Occipital lobe (tissue), 2 donors: ENCODE measurements around the gene UQCRC1. TPM values are rescaled to one million over a fixed set of nuclear protein-coding genes. Genes with fewer than 3 reads are reported as not detected.

Experiments used
- DNase-seq: peaks from one replicate; lab custom pipeline; 2025; lab: John Stamatoyannopoulos, UW
- total RNA-seq: library from RNA; depleted of rRNA; stranded (reverse); fragments of >200 nt; gene quantifications from one replicate; pipeline ENCODE4 v1.2.3, GENCODE V29; 2014

UQCRC1 gene
- 124 TPM for total RNA-seq

- peak; percentile 83 for DNase-seq
These were observed at the start of gene UQCRC1 for GRCh38 chr3:48609088-48610005. Gene UQCRC1 (minus strand): TSS chr3:48609646. CDS start chr3:48609620, 26 bp downstream.

DNA sequence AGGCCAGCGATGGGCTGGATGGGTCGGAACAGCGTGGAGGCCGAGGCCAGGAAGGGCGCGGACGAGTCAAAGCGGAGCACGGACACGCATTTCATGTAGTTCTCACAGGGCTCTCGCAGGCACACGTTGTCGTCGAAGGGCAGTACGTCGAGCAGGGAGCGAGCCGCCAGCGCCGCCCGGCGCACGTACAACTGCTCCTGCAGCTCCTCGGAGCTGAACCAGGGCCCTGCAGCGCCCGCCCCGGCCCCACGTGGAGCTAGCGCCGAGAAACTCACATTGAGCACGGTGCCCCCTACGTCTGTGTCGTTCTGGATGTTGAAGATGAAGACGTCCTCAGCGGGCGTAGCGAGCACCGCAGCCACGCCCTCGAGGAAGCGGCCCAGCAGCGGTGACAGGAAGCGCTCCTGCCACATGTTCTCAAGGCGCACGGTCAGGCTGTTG lies 47.4 kb upstream of the UQCRC1 start:
- DNase-seq: no peak

DNA sequence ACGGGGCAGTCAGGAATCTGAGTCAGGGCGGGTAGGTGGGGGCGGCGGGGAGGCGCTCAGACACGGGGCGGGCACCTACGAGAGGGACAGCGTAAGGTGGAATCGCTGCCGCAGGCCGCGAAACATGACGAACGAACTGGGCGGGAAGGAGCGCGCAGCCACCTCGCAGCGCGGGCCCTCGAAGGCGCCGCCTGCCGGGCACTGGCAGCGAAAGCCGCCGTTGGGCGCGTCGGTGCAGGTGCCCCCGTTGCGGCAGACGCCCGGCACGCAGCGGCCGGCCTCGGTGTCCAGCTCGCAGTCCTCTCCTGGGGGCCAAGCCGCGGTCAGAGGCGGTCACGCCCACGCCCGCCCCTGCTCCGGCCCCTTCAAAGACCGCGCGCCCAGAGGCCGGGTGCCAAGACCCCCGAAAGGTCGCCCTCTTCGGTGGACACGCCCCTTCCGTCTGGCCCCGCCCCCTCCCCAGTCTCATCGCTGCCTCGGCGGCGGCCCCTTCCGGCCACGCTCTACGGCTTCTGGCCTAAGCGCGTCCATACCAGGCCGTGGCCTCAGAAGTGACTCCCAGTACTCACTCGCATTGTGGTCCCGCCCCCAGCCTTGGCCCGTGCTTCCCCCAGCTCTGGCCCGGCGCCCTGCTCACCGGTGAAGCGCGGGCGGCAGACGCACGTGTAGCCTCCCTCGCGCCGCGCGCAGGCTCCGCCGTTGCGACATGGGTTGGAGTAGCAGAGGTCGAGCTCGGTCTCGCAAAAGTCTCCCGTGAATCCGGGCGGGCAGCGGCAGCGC lies 46.8 kb upstream of the UQCRC1 start:
- DNase-seq: no peak

GRCh38 chr3:48655606-48656005 lies 46.2 kb upstream of the UQCRC1 start:
- DNase-seq: no peak

GRCh38 chr3:48655063-48655462 lies 45.6 kb upstream of the UQCRC1 start:
- DNase-seq: no peak

DNA sequence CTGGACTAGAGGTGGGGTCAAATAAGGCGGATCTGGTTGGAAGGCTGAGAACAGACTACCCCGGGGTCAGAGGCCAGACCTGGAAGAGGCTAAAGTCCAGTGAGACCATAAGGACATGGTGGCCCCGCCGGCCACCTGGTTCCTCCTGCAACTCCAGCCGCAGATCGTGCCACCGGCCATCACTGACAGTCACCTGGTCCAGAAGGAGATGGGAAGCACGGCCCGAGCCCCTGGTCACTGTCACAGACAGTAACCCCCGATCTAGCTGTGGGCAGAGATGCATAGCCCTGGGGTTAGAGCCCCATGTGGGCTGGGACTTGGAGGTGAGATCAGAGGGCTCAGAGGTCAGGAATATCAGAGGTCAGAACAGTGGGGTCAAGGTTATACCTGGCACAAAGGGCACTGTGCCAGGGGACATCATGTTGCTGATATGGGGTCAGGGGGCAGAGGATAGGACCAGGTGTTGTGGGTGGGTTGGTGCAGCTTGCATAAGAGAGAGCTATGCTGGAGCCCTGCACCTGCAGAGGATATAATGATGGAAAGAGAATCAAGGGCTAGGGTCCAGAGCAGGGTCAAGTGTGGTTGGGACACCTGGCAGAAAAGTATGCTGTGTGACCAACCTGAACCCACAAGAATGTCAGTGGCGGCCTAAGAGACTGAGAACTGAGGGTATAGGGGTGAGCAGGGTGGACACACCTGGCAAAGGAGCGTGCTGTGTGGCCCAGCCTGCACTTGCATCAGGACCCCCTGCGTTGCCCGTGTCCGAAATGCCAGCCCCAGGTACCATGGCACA lies 43.7 kb upstream of the UQCRC1 start:
- no peak for DNase-seq

- DNase-seq: no peak
These were observed 42.3 kb upstream of the UQCRC1 start for GRCh38 chr3:48651771-48652170.

- DNase-seq: no peak
These were observed 41.3 kb upstream of the UQCRC1 start for GRCh38 chr3:48650723-48651122.

DNA sequence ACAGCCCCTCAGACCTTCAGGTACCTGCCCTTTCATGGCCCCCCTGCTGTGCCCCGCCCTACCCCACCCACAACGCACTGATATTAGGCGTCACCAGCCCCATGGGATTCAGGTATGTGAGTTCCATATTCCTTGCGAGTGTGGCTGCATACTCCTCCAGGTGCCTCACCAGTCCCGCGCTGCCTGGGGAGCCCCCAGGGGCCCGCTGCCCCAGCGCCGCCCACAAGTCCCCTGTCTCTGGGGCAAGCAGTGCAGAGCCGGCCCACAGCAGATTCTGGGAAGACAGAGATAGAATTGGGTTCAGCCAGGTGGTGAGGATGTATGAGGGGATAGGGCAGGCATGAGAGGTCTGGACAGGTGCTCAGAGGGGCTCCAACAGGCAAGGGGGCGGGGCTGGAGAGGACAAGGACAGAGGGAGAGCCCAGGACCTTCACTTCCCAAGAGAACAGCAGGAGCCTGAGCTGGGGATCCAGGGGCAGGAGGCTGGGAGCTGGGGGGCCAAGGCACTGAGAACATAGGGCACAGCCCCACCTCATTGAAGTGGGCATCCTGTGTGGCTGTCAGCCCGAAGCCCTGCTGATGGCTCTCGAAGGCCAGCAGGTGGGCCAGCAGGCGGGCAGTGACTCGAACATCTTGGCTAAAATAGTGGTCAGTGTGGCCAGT lies 38.9 kb upstream of the UQCRC1 start:
- no peak for DNase-seq

- no peak for DNase-seq
These were observed 38.3 kb upstream of the UQCRC1 start for GRCh38 chr3:48647714-48648113.

DNA sequence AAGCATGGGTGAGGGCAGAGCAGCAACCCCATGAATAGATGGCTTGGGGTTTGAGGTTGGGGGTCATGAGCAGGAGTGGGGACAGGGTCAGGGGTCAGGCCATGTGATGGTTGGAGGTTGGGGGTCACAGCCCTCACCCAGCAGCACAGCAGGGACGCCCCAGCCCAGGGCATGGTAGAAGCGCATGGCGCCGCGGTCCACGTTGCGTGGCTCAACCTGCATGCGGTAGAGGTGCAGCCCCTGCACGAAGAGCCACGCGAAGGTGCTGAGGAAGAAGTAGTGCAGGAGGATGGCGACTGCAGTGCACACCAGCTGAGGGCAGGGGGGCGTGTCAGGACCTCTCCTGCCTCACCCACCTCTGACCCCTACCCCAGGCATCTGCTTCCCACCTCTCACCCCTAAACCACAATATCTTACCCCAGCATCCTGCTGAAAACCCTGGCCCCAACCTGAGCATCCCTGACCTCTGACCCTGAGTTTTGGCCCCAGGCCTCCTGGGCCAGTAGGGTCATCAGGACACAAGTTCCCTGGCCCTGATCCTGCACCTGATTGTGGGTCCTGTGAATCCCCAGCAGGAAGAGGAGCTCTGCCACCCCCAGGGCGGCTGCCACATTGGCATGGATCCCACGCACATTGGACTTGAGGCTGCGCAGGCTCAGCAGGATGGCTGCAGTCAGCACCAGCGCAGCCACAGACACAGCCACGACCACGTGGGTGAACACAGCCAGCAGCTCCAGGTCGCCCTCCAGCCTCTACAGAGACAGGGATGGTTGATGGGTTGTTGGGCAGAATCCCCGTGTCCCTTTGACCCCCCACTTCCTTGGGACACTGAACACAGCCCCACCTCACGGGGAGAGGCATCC lies 35.7 kb upstream of the UQCRC1 start:
- DNase-seq: no peak

DNA sequence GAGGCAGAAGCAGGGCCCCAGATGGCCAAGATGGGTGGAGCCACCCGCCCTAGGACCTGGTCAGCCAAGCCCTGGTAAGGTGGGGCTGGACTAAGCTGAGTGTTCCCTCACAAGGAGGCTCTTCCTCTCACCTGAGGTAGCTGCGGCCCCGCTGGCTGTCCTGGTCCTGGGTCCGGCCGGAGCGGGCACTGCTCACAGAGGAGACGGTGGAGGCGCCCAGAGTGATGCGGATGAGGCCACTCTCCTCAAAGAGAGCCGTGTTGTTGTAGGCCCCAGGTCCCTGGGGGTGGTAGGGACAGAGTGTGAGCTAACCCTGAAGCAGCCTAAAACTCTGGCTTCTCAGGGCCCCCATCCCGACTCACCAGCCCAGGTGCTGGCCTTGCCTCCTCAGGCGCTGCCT lies 33.2 kb upstream of the UQCRC1 start:
- no peak for DNase-seq

DNA sequence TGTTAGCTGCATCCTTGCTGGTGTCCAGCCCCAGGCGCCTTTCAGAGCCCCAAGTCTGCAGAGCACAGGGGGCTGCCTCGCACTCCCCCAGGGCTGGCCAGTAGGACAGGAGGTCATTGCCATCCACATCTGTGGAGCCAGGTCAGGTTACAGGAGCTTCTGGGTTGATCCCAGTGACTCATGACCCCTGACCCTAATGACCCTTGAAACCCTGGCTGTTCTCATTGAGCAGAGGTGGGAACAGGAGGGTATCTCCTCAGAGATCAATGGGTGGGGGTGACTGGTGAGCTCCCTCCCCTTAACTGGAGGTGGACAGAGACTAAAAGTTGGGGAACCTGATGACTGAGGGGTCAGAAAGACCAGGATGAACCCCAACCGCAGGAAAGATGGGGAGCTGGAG lies 31.9 kb upstream of the UQCRC1 start:
- DNase-seq: no peak

DNA sequence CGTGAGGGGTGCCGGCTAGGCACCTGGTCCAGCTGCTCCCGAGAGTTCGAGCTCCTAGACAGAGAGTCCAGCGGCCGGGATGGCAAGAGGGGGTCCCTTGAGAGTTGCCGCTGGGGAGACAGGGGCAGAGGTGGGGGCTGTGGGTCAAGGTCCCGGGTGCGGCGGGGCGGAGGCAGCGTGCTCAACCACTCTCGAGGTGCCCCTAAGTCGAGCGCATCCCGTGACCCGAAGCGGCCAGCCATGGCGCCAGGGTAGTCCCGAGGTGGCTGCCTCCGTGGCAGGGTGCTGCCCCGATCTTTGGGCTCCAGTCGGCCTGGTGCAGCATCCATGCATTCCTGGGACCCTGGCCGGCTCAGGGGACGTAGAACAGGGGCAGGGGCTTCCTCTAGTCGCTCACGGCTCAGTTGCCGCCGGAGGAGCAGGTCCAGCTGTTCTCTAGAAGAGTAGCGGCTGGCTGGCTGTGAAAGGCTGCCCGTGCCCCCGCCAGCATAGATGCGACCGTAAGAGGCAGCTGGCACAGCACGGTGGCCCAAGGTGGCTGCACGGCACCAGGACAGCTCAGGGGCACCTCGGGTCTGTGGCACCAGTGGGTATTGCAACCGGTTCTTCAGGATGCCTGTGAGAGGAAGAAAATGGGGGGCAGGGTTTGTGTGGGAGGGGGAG lies 30.6 kb upstream of the UQCRC1 start:
- DNase-seq: no peak

DNA sequence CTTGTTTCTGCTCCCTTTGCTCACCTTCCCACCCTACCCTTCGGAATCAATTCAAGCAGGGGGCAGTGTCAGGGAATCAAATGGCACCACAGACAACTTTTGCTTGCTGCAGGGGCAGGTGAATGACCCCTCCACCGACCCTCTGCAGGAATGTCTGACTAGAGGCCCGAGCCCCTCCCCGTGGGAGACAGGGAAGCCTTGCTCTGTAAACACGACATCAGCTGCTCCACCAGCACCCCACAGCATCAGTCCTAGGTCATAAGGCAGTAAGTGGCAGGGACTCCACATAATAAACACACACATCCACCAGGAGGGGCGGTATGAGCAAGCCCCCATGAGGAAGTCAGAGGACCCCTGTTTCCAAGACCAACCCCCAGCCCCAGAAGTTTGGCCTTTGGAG lies 27.9 kb upstream of the UQCRC1 start:
- no peak for DNase-seq

- DNase-seq: no peak
These were observed 26.8 kb upstream of the UQCRC1 start for GRCh38 chr3:48636149-48636655.

DNA sequence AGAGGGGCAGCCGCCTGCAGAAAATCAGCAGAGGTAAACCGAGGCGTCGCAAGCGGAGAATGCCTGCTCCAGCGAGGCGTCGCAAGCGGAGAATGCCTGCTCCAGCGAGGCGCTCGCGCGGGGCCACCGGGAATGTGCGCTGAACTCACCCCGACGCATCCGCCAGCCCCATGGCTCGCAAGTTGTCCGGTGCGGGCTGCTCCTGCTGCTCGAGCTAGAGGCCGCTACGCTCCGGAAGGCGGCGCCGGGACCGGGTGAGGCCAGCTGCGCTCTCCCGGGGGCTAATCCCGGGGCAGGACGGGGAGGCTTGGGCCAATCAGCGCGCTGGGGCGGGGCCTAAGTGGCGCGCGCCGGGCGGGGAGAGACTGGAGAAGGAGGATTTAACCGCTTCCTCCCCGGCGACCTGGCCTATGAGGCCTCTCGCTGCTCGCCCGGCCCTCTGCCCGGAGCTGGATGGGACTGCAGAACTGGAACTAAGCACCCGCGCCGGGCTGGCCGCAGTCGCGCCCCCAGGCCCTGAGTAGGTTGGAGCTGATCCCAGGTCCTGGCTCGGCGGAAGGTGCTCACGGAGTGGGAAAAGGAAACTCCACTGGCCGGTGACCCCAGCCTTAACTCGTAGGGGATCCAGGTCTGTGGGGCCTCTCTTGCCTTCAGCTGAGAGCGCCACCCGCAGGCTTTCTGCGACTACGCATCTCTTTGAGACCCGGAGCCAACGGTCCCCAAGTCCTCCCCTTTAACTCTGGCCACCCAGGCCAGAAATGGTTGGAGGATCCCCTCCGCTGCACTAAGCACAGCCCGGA lies 26.0 kb upstream of the UQCRC1 start, which contains the start of gene SLC26A6:
Gene SLC26A6, minus strand, starts transcription at position 240 of the 800 bp plus-strand sequence. Its CDS starts 68 bp downstream, at position 172.
- DNase-seq: peak; percentile 95

DNA sequence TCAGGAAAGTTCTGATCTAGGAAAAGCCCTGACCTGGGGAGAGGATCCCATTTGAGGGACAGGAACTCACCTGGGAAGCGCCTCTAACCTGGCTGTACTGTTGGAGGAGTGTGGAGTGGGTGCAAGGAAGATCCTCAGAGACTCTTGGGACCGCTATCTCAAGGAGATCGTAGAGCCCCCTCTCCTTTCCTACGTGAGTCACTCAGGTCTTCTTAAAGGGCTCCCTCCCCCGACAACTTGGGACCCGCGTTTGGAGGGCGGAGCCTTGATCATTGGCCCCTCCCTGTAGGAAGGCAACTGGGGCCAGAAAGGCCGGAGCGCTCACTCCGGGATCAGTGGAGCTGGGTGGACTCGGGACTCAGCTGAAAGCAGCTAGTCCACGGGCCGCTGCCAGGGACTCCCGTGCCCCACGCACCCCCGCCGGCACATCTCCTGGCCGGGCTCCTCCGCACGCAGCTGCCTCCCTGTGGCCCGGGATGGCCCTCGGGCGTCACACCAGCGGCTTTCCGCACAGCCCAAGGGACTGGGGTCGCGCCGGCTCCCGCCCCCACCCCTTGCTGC lies 25.3 kb upstream of the UQCRC1 start:
- no peak for DNase-seq
